ENCODE measurements around the gene MCTP1. TPM values are rescaled to one million over a fixed set of nuclear protein-coding genes. Genes with fewer than 3 reads are reported as not detected.

Gene MCTP1
- polyA plus RNA-seq, 1 donor from 2014 or later, result 1.9 TPM

- no peaks in the 10 kb centered on the region for H3K9me2 ChIP-seq (ENCODE audit: insufficient read depth, low read length)
- no peak overlapping the region for H3K4me3 ChIP-seq (ENCODE audit: low read length)
- no peaks in the 10 kb centered on the region for H3K9me3 ChIP-seq (ENCODE audit: low read length)
- H3K27me3 ChIP-seq (ENCODE audit: insufficient read depth, low read depth, low read length), result no peaks in the 10 kb centered on the region
- no peak overlapping the region for H3K9ac ChIP-seq (ENCODE audit: low read length)
- TF ChIP-seq EZH2 (IDR thresholded peaks at IDR 0.05; ENCODE audit: borderline replicate concordance, insufficient read depth, low read length, poor library complexity, severe bottlenecking), result no peak
- no peak for TF ChIP-seq SMC3 (conservative IDR thresholded peaks at IDR 0.05; ENCODE audit: poor library complexity)
- no peak for TF ChIP-seq TAF1 (IDR thresholded peaks at IDR 0.05; ENCODE audit: low read depth)
- TF ChIP-seq EP300 (conservative IDR thresholded peaks at IDR 0.05; ENCODE audit: poor library complexity, severe bottlenecking), result no peak
- H3K27ac ChIP-seq (ENCODE audit: low read length), result peak overlapping the region; percentile 13
- H2AFZ ChIP-seq (ENCODE audit: low read depth, low read length), result no peak overlapping the region
- no peaks in the 10 kb centered on the region for H3F3A ChIP-seq (ENCODE audit: insufficient read depth, low read length, poor library complexity, severe bottlenecking)
- H3K79me2 ChIP-seq (replicated peaks; ENCODE audit: insufficient read depth, low read length), result no peaks in the 10 kb centered on the region
- no peak overlapping the region for H3K4me2 ChIP-seq (ENCODE audit: low read length)
- H3K36me3 ChIP-seq (ENCODE audit: insufficient read depth, low read length), result no peaks in the 10 kb centered on the region
- no peaks in the 10 kb centered on the region for H4K20me1 ChIP-seq (ENCODE audit: insufficient read depth)
Observed at GRCh38 chr5:95018946-95019345, 265.9 kb downstream of the MCTP1 start.

- Histone ChIP-seq H3K9ac (ENCODE audit: low read length) (no peak overlapping the region), H3K36me3 (ENCODE audit: insufficient read depth, low read length) (no peaks in the 10 kb centered on the region), H2AFZ (ENCODE audit: low read depth, low read length) (no peak overlapping the region), H3K9me2 (ENCODE audit: insufficient read depth, low read length) (no peaks in the 10 kb centered on the region), H3K4me3 (ENCODE audit: low read length) (no peak overlapping the region), H3K4me2 (ENCODE audit: low read length) (no peak overlapping the region), H3K27ac (ENCODE audit: low read length) (peak overlapping the region; percentile 13), H3K79me2 (replicated peaks; ENCODE audit: insufficient read depth, low read length) (no peaks in the 10 kb centered on the region), H3F3A (ENCODE audit: insufficient read depth, low read length, poor library complexity, severe bottlenecking) (no peaks in the 10 kb centered on the region), H3K27me3 (ENCODE audit: insufficient read depth, low read depth, low read length) (no peaks in the 10 kb centered on the region), H3K9me3 (ENCODE audit: low read length) (no peaks in the 10 kb centered on the region), H4K20me1 (ENCODE audit: insufficient read depth) (no peaks in the 10 kb centered on the region)
- TF ChIP-seq EP300 (conservative IDR thresholded peaks at IDR 0.05; ENCODE audit: poor library complexity, severe bottlenecking), result no peak
Observed at GRCh38 chr5:95018511-95018910, 266.4 kb downstream of the MCTP1 start.

DNA sequence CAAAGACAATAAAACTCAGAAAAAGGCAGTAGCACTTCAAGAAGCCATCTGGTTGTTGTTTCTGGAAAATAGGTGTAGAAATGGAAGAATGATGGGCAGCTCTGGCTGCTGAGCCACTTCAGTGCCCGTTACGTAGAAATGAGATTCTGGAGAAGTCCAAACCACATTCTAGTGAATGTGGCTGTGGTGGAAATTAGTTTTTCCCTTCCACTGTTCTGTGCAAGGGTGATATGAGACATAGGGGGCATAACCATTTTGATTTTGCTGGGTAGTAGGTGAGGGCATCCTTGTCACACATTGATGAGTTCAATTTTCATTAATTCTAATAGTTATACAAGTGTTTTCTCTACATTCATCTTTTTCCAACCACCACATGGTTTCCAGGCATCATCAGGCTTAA lies 275.1 kb downstream of the MCTP1 start:
- no peaks in the 10 kb centered on the region for H4K20me1 ChIP-seq (ENCODE audit: insufficient read depth)
- no peak overlapping the region for H3K4me2 ChIP-seq (ENCODE audit: low read length)
- no peak overlapping the region for H3K9ac ChIP-seq (ENCODE audit: low read length)
- no peak overlapping the region for H3K27ac ChIP-seq (ENCODE audit: low read length)
- H3K9me2 ChIP-seq (ENCODE audit: insufficient read depth, low read length), result no peaks in the 10 kb centered on the region
- no peak overlapping the region for H2AFZ ChIP-seq (ENCODE audit: low read depth, low read length)
- H3K4me3 ChIP-seq (ENCODE audit: low read length), result no peak overlapping the region
- no peaks in the 10 kb centered on the region for H3K27me3 ChIP-seq (ENCODE audit: insufficient read depth, low read depth, low read length)
- H3K79me2 ChIP-seq (replicated peaks; ENCODE audit: insufficient read depth, low read length), result no peaks in the 10 kb centered on the region
- H3K36me3 ChIP-seq (ENCODE audit: insufficient read depth, low read length), result no peaks in the 10 kb centered on the region
- H3F3A ChIP-seq (ENCODE audit: insufficient read depth, low read length, poor library complexity, severe bottlenecking), result no peaks in the 10 kb centered on the region
- H3K9me3 ChIP-seq (ENCODE audit: low read length), result no peaks in the 10 kb centered on the region
- TF ChIP-seq, protein P1, sequence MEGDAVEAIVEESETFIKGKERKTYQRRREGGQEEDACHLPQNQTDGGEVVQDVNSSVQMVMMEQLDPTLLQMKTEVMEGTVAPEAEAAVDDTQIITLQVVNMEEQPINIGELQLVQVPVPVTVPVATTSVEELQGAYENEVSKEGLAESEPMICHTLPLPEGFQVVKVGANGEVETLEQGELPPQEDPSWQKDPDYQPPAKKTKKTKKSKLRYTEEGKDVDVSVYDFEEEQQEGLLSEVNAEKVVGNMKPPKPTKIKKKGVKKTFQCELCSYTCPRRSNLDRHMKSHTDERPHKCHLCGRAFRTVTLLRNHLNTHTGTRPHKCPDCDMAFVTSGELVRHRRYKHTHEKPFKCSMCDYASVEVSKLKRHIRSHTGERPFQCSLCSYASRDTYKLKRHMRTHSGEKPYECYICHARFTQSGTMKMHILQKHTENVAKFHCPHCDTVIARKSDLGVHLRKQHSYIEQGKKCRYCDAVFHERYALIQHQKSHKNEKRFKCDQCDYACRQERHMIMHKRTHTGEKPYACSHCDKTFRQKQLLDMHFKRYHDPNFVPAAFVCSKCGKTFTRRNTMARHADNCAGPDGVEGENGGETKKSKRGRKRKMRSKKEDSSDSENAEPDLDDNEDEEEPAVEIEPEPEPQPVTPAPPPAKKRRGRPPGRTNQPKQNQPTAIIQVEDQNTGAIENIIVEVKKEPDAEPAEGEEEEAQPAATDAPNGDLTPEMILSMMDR (IDR thresholded peaks at IDR 0.05; ENCODE audit: poor library complexity, severe bottlenecking), result no peak
- TF ChIP-seq POLR2AphosphoS5 (IDR thresholded peaks at IDR 0.05) (no peak), TAF1 (IDR thresholded peaks at IDR 0.05; ENCODE audit: low read depth) (no peak), EP300 (conservative IDR thresholded peaks at IDR 0.05; ENCODE audit: poor library complexity, severe bottlenecking) (no peak), RAD21 (conservative IDR thresholded peaks at IDR 0.05) (no peak), REST (IDR thresholded peaks at IDR 0.05; ENCODE audit: borderline replicate concordance) (no peak), EZH2 (IDR thresholded peaks at IDR 0.05; ENCODE audit: borderline replicate concordance, insufficient read depth, low read length, poor library complexity, severe bottlenecking) (no peak)

Measured in neural cell (in vitro differentiated cells).